HG02588 (cell line): ENCODE data around the gene JAKMIP3.
A peak's percentile ranks its signal among the peaks of the same experiment; 100 is the strongest.

ENCODE experiments used
- ATAC-seq: cut with Tn5 transposase; IDR thresholded peaks from one replicate; pipeline ENCODE4 v1.9.1; 2021; ENCODE audit warnings: mild to moderate bottlenecking, moderate library complexity; ENCODE audit not compliant: unreplicated experiment

The JAKMIP3 gene

GRCh38 chr10:132065491-132066105 is at the start of gene JAKMIP3:
Gene JAKMIP3, plus strand, starts transcription at chr10:132065946. Its CDS starts 38,863 bp downstream, at chr10:132104809.
- no peak for ATAC-seq

- ATAC-seq = no peak
Observed at GRCh38 chr10:132016514-132016913, 49.2 kb upstream of the JAKMIP3 start.

GRCh38 chr10:132018446-132018845 is 47.3 kb upstream of the JAKMIP3 start:
- ATAC-seq = no peak

- no peak for ATAC-seq
Observed at GRCh38 chr10:132019366-132019765, 46.4 kb upstream of the JAKMIP3 start.

GRCh38 chr10:132020456-132020855 is 45.3 kb upstream of the JAKMIP3 start:
- ATAC-seq = no peak

- ATAC-seq = no peak
Observed at GRCh38 chr10:132021046-132021445, 44.7 kb upstream of the JAKMIP3 start.

- ATAC-seq = no peak
Observed at GRCh38 chr10:132021504-132022143, 44.1 kb upstream of the JAKMIP3 start.

GRCh38 chr10:132022241-132022640 is 43.5 kb upstream of the JAKMIP3 start:
- no peak for ATAC-seq

- ATAC-seq = peak; percentile 77
Observed at GRCh38 chr10:132023092-132023811, 42.5 kb upstream of the JAKMIP3 start.

- no peak for ATAC-seq
Observed at GRCh38 chr10:132027423-132027983, 38.2 kb upstream of the JAKMIP3 start.

GRCh38 chr10:132028706-132029105 is 37.0 kb upstream of the JAKMIP3 start:
- ATAC-seq = no peak

- no peak for ATAC-seq
Observed at GRCh38 chr10:132030898-132031463, 34.8 kb upstream of the JAKMIP3 start.

GRCh38 chr10:132033632-132034031 is 32.1 kb upstream of the JAKMIP3 start:
- no peak for ATAC-seq

- ATAC-seq = no peak
Observed at GRCh38 chr10:132035476-132035875, 30.3 kb upstream of the JAKMIP3 start.

- ATAC-seq = no peak
Observed at GRCh38 chr10:132036153-132036886, 29.4 kb upstream of the JAKMIP3 start.

GRCh38 chr10:132036887-132037675 is 28.7 kb upstream of the JAKMIP3 start:
- no peak for ATAC-seq

GRCh38 chr10:132037676-132037975 is 28.1 kb upstream of the JAKMIP3 start:
- no peak for ATAC-seq

GRCh38 chr10:132039371-132039770 is 26.4 kb upstream of the JAKMIP3 start:
- ATAC-seq = no peak

- ATAC-seq = no peak
Observed at GRCh38 chr10:132040046-132040445, 25.7 kb upstream of the JAKMIP3 start.

GRCh38 chr10:132041340-132041739 is 24.4 kb upstream of the JAKMIP3 start:
- no peak for ATAC-seq
